MM.1S (cell line): ENCODE results near the gene VAC14.

Experiments
- EZH2phosphoT487 ChIP-seq: fragments of 300-600 bp; sonication (generic); IDR thresholded peaks from 2 replicates; pipeline ENCODE4 v1.6.1; 2018; ENCODE audit warnings: antibody characterized with exemption, low read length
- TF ChIP-seq, protein P1 (sequence below): fragments of 300-600 bp; sonication (generic); IDR thresholded peaks from 2 replicates; pipeline ENCODE4 v1.5.1; 2016; ENCODE audit warnings: antibody characterized with exemption, low read length, mixed read lengths

DNA sequence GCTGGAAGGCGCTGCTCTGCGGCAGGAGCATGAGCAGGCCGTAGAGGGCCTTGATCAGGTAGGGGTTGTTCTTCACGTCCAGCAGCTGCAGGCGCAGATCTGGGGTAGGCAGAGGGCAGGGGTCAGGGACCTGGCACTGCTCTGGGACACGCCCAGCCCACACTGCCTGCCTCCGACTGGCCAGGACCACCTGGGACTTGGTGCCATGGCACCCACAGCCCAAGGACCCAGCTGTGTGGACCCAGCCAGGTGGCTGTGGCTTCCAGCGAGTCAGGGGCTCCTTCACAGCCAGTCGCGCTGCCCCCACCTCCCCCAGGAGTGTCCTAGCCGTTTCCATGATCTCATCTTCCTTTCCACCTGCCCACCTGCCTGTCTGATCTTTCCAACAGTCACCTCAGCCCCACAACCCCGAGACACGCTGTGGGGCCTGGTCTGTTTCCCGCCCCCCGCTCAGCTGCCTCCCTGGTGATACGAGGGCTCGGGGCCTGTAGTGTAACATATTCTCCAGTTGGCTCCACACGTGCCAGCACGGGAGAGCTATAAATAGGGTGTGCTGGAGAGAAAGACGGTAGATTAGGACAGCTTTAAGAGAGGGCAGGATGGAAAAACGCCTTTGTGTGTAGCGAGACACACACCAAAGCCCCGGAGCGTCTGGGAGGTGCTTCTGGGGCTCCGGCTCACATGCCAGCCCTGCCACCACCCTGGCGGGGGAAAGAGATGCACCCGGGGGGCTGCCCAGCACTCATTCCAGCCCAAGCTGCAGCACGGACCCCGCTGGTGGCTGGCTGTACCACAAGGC lies 107.9 kb downstream of the VAC14 start:
- TF ChIP-seq, protein P1, sequence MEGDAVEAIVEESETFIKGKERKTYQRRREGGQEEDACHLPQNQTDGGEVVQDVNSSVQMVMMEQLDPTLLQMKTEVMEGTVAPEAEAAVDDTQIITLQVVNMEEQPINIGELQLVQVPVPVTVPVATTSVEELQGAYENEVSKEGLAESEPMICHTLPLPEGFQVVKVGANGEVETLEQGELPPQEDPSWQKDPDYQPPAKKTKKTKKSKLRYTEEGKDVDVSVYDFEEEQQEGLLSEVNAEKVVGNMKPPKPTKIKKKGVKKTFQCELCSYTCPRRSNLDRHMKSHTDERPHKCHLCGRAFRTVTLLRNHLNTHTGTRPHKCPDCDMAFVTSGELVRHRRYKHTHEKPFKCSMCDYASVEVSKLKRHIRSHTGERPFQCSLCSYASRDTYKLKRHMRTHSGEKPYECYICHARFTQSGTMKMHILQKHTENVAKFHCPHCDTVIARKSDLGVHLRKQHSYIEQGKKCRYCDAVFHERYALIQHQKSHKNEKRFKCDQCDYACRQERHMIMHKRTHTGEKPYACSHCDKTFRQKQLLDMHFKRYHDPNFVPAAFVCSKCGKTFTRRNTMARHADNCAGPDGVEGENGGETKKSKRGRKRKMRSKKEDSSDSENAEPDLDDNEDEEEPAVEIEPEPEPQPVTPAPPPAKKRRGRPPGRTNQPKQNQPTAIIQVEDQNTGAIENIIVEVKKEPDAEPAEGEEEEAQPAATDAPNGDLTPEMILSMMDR, result no peak
- TF ChIP-seq EZH2phosphoT487, result no peak
